NCI-H146 treated with DMSO at 0.1 percent for 48 hours (cell line): ENCODE measurements around the gene MAP3K1.
"Not testable (repeated sequence)": the region's sequence is repeated elsewhere in the genome, so short reads cannot be mapped to it uniquely, and the experiment has no call there.

Experiments
- DNase-seq: peaks from one replicate; lab custom pipeline; 2025; ENCODE audit not compliant: unreplicated experiment; lab: John Stamatoyannopoulos, UW

The MAP3K1 gene

GRCh38 chr5:56815658-56816545, 553 bp downstream of the MAP3K1 start:
- DNase-seq, result no peak

GRCh38 chr5:56816546-56817081, 1.3 kb downstream of the MAP3K1 start:
- DNase-seq, result peak; percentile 42

- DNase-seq, result no peak
These were observed 2.1 kb downstream of the MAP3K1 start for GRCh38 chr5:56817263-56818014.

DNA sequence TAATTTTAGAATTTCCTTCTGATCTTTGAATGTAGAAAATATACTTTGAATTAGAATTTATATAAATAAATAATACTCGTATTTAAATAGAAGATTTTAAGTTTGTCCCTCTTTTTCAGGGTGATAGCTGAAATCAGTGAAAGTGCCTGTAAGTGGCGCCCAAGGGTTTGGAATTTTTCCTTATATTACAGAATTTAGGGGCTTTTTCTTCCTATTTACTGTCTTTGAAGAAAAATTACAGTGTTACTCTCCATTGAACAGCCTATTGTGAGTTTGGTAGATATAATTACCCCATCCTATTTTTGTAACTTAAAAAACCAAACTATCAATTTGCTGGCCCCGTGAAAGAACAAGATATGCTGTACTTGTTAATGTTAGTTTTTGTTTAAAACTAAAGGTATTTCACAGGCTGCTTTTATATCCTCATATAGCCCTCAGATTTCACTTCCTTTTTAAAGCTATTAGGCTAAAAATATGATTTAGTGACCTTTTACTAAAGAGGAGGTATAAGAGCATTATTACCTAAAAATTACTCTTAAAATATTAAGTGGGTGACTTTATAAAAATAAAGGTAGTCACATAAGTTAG, 3.2 kb downstream of the MAP3K1 start:
- DNase-seq, result no peak

GRCh38 chr5:56819060-56819881, 3.9 kb downstream of the MAP3K1 start:
- no peak for DNase-seq

GRCh38 chr5:56821868-56822267, 6.5 kb downstream of the MAP3K1 start:
- not testable (repeated sequence) for DNase-seq

DNA sequence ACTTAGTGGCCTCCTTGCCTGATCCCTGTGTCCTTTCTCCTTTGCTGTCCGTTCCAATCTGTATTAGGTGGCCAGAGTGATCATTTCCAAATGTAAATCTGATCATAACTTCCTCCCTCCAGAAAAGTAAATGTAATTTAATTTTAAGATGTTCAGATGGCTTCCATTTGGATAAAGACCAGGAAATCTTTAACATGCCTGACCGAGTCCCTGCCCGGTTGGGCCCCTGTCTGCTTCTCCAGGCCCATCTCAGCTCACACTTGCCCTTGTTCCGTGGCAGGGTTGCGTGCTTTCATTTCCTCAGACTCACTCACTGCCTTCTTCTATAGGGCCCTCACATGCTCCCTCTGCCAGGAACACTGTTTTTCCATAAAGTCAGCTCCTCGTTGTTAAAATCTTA, 7.6 kb downstream of the MAP3K1 start:
- no peak for DNase-seq

DNA sequence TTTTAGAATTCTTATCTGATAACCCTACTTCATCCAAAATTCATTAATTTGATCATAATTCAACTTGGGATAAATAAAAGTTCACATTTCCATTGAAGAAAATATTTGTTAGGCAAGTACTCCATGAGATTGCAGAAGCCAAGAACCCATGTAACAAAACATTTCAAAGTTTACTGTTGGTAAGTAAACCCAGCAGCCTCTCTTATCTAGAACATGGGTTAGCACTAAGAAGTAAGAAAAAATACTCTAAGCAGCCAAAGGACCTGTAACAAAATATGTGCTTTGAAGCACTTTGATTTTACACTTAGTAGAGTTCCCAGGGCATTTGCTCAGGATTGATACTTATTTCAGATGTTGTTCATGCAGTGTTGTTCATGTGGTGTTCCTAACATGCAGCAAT, 8.7 kb downstream of the MAP3K1 start:
- DNase-seq, result no peak

- peak; percentile 24 for DNase-seq
These were observed 10.0 kb downstream of the MAP3K1 start for GRCh38 chr5:56825222-56825824.

GRCh38 chr5:56827049-56827448, 11.7 kb downstream of the MAP3K1 start:
- DNase-seq, result no peak

GRCh38 chr5:56827924-56828323, 12.6 kb downstream of the MAP3K1 start:
- no peak for DNase-seq

GRCh38 chr5:56829137-56829908, 14.0 kb downstream of the MAP3K1 start:
- DNase-seq, result no peak

DNA sequence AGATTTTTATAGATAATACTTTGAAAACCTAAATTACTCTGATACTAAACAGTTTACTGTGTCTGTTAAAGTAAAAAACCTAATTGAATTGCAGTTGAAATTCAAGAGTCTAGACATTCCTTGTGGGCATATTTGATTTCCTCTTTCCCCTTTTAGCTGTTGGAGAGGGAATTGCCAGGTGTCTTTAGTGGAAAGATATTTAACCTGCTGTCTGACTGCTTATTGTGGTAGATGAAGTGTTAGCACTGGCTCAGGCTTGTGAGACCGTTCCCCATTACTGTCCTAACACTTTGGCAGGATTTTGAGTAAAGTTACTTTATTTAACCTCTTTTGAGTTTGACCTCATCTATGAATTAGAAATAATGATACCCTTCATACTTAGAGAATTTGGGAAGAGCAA, 16.4 kb downstream of the MAP3K1 start:
- no peak for DNase-seq

DNA sequence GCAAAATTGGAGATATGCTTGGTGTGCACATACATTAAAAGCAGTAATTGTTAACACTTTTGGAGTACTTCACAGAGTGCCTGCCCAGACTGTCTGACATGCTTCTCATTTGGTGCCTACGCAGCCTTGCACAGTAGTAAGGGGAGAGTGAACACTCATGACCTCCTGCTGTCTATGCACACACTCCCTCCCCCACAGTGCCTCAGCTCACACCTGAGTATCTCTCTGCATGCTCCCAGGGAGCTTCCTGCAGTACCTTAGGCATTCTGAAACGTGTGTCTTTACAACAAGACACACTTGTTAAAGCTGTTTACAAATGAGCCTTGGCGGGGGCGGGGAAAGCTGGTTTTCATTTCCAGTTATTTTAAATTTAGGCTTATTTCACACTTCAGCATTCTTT, 18.0 kb downstream of the MAP3K1 start:
- peak; percentile 65 for DNase-seq

- DNase-seq, result no peak
These were observed 22.0 kb downstream of the MAP3K1 start for GRCh38 chr5:56837381-56837780.

DNA sequence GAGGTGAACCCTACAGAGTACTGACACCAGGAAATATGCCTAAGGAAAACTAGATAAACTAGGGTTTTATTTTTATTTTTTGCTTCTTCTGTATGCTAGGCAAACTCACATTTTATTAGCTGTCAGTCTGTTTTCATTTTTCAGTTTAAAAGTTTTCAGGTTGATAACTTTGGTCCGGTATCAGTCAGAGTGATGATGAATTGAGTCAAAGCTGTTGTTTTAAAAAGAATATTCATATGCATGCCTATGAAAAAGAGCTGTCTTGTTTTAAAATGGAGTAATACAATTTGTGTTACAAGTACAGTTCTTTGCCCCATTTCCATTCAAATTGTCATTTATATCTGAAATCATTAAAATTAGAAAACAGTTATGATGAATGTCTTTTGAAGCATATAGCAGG, 22.6 kb downstream of the MAP3K1 start:
- no peak for DNase-seq

DNA sequence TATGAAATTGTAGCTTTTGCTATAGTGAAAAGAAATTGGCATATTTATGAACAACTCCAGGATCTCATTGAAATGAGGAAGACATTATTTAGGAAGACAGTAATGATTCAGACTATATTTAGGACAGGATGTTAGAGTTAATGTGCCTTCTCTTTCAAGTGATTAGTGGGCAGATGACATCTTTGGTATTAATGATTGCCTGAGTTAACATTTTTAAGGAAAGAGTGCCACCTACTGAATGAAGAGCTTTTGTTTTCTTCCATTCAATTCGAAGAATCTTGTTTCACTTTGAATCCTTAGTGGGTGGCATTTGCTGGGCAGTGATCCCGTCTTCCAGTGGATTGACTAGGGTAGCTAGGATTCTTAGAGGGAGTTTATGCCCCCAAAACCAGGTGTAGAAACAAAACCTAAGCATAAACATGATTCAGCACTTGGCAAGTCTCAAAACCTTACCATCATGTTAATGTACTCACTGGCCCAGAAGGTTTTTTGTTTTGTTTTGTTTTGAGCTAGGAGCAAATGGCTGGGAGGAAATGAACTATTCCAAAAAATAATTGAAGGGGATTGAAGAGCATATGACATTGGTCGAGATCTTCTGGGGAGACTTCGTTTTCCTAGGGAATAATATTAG, 23.2 kb downstream of the MAP3K1 start:
- DNase-seq, result peak; percentile 54

DNA sequence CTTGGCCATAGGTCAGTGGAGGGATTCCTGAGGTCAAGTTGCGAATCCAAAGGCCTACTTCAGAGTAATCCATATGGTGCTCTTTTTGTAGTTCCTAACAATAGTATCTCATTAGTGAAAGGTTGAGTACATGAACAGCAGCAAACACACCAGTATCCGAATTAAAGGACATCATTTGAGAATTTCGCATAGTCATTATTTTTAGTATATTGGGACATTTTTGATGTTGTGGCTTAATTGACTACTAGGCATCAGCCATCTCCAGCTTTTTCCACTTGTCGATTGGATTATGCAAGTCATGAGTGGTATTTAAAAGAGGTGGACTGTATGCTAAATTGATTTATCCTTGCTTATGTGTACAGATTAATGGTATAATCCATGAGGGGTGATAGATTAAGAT, 23.7 kb downstream of the MAP3K1 start:
- no peak for DNase-seq

DNA sequence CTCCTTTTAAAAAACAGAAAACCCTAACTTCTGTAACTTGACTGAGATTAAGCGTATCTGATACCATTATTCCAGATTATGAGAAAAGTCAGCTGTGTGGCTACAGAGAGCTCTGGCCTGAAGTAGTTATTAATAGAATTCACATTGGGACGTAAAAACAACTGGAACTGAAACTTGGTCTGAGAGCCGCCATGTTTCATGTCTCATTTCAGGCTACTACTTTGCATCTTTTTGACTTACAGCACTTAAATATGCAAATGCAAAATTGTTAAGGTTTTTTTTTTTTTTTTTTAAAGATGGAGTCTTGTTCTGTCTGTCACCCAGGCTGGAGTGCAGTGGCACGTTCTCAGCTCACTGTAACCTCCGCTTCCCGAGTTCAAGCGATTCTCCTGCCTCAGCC, 25.2 kb downstream of the MAP3K1 start:
- DNase-seq, result no peak
